GM21447 (cell line): ENCODE measurements around the gene PLAAT4.

ENCODE experiments used
- ATAC-seq: cut with Tn5 transposase; IDR thresholded peaks from one replicate; pipeline ENCODE4 v1.9.1; 2021; ENCODE audit not compliant: unreplicated experiment

PLAAT4 gene, protein sequence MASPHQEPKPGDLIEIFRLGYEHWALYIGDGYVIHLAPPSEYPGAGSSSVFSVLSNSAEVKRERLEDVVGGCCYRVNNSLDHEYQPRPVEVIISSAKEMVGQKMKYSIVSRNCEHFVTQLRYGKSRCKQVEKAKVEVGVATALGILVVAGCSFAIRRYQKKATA

GRCh38 chr11:63536669-63537292, at the start of gene PLAAT4:
PLAAT4 (plus strand) TSS chr11:63536808; CDS start chr11:63536869, 61 bp downstream.
- no peak for ATAC-seq

- ATAC-seq: no peak
These were observed 47.8 kb upstream of the PLAAT4 start for GRCh38 chr11:63488789-63489188.

DNA sequence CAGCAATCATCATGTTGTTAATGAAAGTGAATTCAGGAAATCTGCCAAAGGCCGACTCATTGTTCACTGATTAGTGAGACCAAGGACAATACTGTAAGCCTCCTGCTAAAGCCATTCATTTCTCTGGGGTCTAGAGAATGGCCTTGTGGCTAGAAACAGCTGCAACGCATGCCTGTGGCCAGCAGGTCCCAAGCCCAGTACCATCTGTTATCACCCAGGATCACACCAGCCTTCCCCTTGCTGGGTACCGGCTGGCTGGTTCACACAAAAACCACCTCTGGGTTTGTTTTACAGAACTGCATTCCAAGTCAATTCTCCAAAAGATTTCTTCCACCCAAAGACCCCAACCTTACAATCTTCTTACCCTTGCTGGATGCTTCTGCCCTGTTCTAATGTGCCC, 46.7 kb upstream of the PLAAT4 start:
- no peak for ATAC-seq

DNA sequence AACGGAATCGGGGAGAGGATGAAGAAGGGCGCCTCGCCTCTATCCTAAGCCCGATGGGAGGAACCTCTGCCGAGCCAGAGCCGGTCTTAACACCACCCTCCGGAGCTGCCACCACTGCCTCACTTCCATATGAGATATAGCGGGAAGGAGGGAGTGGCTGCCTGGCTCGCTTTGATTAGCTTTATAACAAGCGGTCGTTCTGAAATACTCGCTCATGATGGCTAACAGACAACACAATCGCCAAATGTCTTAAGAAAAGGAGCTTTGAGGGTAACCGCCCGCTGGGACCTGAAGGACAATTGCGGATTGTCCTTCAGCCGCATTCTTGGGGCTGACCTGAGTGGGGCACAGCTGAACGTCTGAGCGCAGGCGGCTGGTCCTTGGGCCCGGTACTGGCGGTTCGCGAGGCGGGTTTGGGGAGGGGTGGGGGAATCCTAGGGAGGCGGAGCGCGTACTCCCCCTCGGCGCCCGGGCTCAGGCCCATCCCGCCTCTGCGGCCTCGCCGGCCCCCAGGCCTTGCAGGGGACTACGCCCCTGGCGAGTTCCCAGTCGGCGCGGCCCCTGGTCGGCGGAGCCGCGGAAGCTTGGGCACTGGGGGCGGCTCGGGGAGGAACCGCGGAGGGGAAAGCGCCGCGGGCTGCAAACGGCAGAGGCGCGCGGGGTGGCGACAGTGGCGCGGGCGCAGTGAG, 45.9 kb upstream of the PLAAT4 start, which contains the start of gene PLAAT5:
TSS of gene PLAAT5 (minus strand) at position 617 of the 689 bp plus-strand sequence. CDS start at position 484, 133 bp downstream.
- no peak for ATAC-seq

GRCh38 chr11:63491240-63491587, 45.4 kb upstream of the PLAAT4 start:
- ATAC-seq: no peak

DNA sequence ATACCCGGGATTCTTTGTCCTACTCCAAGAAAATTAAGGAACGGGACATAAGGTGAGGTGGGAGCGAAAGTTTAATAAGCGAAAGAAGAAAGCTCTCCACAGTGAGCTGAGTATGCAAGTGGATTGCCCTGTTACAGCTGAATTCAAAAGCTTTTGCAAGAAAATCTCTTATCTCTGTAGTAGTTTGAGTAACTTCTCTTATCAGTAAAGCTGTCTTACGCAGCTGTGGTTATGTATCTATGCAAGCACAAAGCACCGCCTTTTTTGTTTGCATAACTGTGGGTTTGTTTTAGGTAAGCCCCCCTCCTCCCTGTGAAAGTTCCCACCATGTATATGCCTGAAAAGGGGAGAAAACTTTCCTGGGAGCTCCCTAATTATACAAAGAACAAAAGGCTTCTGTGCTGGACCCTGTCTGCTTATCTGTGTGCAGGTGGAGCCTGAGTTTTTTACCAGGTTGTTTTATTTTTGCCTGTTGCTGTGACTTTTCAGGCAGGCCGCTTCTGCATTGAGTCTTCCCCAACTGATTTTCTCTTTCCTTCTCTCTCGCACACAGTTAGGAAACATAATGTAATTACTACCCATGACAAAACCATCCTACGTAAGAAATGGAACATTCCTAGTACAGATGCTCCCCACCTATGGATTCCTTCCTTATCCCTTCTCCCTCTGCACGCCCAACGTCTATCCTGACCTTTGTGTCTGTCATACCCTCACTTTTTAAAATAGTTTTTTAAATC, 44.8 kb upstream of the PLAAT4 start:
- ATAC-seq: no peak

DNA sequence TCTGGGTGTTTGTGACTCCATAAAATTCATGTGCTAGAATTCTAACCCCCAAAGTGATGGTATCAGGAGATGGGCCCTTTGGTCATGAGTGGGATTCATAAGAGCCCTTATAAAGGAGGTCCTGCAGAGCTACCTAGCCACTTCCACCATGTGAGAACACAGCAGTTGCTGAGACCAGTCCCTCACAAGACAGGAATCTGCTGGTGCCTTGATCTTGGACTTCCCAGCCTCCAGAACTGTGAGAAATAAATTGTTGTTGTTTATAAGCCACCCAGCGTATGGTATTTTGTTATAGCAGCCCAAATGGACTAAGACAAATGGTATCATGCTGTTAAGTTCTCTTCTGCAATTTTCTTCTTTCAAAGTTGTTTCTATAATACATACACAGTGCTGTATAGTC, 44.2 kb upstream of the PLAAT4 start:
- no peak for ATAC-seq

DNA sequence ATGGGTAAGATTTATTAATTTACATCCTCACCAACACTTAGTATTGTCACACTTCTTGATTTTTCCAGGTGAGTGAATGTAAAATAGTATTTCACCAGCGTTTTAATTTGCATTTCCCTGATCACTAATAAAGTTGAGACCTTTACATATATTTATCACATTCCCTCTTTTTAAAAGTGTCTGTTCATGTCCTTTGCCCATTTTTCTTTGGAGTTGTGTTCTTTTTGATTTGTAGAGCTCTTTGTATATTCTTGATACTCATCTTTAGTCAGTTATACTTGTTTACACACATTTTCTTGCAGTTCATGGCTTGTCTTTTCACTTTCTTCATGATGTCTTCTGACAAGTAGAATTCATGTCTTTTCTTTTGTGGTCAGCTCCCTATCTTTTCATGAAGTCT, 43.5 kb upstream of the PLAAT4 start:
- ATAC-seq: no peak

- no peak for ATAC-seq
These were observed 41.6 kb upstream of the PLAAT4 start for GRCh38 chr11:63494975-63495374.

DNA sequence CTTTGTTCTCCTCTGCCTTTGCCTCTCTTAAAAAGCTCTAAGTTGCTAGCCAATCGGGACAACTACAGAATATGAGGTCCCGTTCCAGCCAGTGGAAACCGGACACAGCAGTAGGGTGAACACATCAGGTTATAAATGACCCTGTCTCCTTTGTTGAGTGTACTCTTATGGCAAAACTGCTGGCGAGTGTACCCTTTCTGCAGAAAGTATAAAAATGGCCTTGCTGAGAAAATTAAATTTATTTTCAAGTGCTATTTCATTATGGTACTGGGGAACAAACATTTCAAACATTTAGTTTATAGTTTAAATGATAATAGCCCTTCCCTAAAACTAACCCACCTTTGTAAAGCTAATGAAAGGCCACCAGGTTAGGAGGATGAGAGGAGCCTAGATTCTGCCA, 36.7 kb upstream of the PLAAT4 start:
- no peak for ATAC-seq

GRCh38 chr11:63501236-63501635, 35.4 kb upstream of the PLAAT4 start:
- no peak for ATAC-seq

GRCh38 chr11:63502252-63502820, 34.3 kb upstream of the PLAAT4 start:
- ATAC-seq: no peak

GRCh38 chr11:63503492-63503891, 33.1 kb upstream of the PLAAT4 start:
- ATAC-seq: no peak

GRCh38 chr11:63504054-63504453, 32.6 kb upstream of the PLAAT4 start:
- ATAC-seq: no peak

DNA sequence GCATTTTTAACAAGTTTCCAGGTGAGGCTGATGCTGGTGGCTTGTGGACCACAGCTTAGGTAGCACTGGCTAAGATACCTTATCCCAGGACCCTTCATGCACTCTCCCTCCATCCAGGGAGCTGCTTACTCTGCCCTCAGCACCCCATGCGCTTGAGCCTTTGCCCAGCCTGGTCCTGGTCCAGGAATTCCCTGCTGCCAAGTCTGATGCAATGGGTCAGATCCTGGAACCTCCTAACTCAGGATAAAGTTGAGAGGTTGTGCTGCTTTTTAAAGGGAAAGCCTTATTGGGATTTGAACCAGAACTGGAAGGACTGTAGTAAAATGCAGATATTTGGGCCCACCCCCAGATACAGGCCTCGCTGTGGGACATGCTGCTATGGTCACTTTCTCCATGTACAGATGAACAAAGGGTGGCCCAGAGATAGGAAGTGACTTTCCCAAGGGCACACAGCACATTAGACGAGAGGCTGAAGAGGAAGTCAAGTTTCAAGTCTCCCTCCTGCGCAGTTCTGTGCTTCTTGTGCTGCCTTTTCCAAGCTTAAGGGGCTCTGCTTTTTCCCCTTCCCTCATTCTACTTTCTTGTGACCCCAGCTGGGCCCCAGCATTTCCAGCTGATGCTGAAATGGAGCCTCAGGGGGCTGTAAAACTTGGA, 31.5 kb upstream of the PLAAT4 start:
- ATAC-seq: no peak

DNA sequence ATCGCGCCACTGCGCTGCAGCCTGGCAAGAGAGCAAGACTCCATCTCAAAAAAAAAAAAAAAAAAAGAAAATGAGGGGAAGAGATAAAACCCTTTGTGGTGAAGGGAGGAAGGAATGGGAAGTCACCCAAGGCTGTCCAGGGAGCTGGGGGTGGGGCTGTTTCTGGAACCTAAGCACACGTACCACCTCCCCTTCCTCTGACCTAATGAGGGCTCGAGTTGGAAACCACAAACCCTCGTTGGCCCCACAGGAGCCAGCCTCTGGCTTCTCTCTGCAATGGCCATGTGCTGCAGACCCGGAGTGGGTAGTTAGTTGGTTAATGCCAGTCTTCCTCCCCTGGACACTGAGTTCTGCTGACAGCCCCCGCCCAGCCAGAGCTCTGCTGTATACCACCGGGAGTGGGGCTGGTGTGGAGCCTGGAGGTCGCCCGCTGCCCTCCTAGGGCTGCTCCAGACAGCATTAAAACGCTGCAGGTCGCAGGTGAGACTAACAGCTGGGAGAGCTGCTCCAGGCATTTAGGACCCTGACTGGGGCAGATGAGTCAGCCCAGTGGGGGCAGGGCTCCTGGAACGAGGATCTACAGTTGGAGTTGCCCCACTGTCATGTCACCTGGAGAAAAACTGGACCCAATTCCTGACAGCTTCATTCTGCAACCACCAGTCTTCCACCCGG, 30.6 kb upstream of the PLAAT4 start, which contains the start of gene LGALS12:
TSS of gene LGALS12 (plus strand) at position 228 of the 672 bp plus-strand sequence. CDS start at position 603, 375 bp downstream.
- ATAC-seq: no peak

DNA sequence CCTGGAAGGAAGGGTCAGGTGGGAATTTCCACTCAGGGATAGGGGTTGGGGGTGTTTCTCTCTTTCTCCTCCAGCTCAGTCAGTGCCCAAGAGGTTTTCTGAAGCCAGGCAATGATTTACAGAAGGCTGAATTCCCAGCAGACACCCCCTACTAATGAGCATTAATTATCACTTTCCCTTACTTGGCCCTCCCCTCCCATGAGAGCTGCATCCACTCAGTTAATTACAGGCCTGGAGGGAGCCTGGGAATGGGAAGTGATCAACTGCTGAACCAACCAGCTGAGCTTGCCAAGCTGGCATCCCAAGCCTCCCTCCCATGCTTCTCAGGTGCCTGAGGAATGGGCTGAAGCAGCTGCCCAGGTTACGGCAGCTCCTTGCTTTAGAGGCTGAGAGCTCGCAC, 29.7 kb upstream of the PLAAT4 start:
- ATAC-seq: no peak

- ATAC-seq: no peak
These were observed 29.1 kb upstream of the PLAAT4 start for GRCh38 chr11:63507511-63507910.

DNA sequence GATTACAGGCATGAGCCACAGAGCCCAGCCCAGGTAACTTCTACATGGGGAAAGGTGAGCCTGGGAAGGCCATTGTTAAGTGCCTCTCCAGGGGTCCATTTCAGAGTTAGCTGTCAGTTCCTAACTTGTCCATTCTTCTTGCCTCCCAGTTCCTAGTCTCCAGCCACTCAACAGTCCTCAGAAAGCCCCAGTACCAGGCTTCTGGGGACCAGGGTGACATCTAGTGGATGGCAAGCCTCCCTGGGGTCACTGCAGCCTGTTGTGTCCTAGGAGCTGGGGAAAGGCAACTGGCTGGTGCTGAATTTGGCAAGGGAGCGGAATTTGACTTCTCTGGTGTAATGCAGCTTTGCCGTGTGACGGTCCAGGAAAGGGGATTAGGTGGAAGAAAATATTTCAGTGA, 28.6 kb upstream of the PLAAT4 start:
- no peak for ATAC-seq

DNA sequence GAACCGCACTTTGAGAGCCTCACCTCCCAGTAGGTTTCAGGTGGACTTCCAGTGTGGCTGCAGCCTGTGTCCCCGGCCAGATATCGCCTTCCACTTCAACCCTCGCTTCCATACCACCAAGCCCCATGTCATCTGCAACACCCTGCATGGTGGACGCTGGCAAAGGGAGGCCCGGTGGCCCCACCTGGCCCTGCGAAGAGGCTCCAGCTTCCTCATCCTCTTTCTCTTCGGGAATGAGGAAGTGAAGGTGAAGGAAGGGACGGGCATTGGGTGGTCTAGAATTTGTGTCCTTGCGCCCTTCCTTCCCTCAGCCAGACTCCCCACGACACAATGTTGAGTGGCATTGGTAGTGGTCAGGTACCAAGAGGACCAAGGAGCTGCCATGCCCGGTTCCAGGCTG, 27.9 kb upstream of the PLAAT4 start:
- no peak for ATAC-seq
